GM21360 (cell line): ENCODE measurements around the gene TAP1.
"Not testable (repeated sequence)": the region's sequence is repeated elsewhere in the genome, so short reads cannot be mapped to it uniquely, and the experiment has no call there.

Experiments used
- ATAC-seq: cut with Tn5 transposase; IDR thresholded peaks from one replicate; pipeline ENCODE4 v1.9.1; 2021; ENCODE audit warnings: mild to moderate bottlenecking, moderate library complexity; ENCODE audit not compliant: unreplicated experiment

Gene TAP1, protein sequence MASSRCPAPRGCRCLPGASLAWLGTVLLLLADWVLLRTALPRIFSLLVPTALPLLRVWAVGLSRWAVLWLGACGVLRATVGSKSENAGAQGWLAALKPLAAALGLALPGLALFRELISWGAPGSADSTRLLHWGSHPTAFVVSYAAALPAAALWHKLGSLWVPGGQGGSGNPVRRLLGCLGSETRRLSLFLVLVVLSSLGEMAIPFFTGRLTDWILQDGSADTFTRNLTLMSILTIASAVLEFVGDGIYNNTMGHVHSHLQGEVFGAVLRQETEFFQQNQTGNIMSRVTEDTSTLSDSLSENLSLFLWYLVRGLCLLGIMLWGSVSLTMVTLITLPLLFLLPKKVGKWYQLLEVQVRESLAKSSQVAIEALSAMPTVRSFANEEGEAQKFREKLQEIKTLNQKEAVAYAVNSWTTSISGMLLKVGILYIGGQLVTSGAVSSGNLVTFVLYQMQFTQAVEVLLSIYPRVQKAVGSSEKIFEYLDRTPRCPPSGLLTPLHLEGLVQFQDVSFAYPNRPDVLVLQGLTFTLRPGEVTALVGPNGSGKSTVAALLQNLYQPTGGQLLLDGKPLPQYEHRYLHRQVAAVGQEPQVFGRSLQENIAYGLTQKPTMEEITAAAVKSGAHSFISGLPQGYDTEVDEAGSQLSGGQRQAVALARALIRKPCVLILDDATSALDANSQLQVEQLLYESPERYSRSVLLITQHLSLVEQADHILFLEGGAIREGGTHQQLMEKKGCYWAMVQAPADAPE

DNA sequence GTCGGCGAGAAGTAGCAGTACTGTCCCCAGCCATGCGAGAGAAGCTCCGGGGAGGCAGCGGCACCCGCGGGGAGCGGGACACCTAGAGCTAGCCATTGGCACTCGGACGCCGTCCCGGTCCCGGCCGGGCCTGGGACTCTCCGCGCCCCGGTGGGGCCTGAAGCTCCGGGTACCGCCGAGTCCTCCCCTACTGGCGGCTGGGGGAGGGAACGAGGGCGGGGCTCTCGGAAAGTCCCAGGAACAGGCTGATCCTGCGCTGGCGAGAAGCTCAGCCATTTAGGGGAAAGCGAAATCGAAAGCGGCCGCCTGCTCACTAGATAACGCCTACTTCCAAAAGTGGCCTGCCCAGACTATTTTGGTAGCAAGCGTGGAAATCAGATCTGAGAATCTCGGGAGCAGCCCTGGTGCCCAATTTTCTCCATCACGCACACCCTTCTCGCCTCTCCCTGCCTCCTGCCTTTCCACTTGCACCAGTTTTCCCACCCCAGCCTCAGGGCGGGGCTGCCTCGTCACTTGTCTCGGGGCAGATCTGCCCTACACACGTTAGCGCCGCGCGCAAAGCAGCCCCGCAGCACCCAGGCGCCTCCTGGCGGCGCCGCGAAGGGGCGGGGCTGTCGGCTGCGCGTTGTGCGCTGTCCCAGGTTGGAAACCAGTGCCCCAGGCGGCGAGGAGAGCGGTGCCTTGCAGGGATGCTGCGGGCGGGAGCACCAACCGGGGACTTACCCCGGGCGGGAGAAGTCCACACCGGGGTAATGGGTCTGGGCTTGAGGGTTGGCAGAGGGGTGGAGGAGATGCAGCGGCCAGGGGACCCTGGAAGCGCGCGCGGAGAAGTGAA is at the start of gene TAP1, which contains the start of gene PSMB9:
Gene TAP1, minus strand, starts transcription at position 164 of the 835 bp plus-strand sequence. Its CDS starts 68 bp downstream, at position 96.
Gene PSMB9, plus strand, starts transcription at position 652 of the 835 bp plus-strand sequence. Its CDS starts 38 bp downstream, at position 690.
- ATAC-seq: peak; percentile 74

DNA sequence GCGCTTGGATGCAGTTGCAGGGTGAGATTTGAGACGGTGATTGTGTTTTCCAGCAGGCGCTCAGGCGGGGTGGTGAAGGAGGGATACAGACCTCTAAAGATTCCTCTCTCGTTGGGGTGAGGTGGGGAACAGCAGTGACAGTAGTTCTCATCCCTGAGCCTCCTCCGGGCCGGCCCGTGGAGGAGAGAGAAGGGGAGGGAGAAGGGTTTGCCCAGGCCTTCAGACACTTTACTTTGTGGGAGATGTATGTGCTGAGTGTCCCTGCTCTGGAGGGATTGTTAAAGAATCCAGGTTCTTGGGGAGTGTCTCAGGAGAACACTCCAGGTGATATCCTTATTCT is 41.5 kb upstream of the TAP1 start:
- no peak for ATAC-seq

DNA sequence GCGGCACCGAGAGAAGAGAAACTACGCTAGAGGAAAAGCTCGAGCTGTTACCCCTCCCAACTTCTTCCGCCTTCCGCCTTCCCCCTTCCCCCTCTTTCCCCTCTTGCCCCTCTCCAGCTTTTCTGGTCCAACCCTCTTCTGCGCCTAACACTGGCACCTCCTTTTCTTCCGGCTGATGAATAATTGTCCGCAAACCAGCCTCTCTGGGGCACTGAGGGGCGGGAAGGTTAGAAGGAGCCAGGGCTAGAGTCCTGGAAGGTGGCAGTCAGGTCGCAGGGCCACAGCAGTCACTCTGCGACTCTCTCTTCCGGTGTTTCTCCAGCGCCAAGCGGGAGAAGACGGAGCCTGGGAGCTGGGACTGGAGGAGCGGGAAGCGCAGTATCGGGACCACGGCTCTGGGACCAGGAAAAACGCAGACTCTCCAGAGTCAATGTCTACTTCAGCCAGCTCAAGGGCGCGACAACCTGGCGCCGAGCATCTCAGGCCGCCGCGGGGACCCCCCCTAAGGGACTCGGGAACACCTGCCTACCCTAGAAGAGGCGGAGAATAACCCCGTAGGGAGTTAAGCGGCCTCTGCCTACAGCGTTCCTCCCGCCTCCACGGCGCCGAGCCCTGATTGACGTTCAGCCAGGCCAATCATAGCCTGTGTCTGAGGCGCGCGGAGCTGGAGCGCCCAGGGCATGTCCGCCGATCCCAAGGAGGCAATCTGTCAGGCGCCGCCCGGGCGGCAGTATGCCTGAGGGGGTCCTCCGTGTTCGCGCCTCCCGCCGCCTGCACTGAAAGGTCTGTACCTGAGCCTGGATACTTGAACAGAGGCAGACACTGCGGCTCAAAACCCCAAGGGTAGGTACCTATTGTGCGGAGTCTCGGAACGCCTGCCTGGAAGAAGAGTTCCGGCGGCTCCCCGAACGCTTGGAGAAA is 40.8 kb upstream of the TAP1 start:
- ATAC-seq: peak; percentile 76

DNA sequence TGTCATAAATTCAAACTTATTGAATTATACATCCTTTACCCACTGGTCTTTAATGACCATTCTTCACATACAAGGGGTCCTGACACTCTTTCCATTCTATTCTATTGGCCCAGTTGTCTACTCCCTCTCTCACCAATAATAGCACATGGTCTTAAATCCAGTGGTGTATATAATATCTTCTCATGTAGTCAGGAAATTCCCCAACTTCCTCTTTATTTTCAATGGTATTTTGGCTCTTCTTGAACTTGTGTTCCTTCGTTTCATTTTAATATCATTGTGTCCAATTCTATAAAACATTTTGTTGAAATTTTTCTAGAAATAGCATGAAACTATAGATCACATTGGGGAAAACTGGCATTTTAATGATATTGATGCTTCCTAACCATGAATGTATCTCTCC is 37.3 kb upstream of the TAP1 start:
- ATAC-seq: no peak

DNA sequence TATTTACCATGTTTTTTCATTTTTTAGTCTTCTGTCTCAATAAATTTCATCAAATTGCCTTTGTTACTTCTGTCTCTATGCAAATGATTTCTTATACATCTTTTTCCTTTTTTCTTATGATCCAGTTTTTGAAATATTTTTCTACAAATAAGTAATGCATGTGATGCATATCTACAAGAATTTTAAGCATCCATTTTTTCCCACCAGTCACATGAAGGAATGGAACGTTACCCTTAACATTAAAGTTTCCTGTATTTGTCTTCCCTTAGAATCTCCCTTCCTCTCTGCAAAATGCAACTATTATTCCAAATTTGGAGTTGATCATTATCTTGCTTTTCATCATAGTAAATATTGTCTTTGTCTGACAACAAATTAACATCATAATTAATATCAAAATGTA is 36.0 kb upstream of the TAP1 start:
- no peak for ATAC-seq

DNA sequence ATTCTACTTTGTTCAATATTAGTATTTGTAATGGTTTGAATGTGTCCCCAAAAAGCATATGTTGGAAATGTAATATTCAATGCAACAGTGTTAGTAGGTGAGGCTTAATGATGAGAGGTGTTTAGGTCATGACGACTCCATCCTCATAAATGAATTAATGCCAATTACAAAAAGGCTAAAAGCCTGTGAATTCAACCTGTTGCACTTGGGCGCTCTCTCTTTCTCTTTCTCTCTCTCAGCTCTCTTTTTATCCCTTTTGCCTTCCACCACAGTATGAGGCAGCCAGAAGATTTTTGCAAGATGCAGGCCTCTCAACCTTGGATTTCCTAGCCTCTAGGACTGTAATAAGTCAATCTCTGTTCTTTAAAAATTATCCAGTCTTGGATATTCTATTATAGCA is 35.1 kb upstream of the TAP1 start:
- no peak for ATAC-seq

DNA sequence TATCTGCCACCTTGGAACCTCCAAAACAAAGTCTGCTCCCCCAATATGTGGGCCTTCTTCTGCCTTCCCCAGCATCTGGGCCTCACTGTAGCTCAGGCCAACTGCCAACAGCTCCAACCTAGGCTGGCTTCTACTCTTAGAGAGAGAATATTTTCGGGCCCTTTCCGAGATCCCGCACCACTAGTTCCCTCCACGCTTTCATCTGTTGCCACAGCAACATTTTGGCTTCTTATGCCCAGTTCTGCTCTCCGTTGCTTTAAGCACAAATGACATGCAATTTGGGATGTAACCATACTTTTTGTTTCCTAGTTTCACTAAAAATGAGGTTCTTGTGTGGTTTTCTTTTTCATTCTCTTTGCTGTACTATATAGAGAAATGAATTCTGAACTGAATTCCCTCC is 34.1 kb upstream of the TAP1 start:
- ATAC-seq: no peak

DNA sequence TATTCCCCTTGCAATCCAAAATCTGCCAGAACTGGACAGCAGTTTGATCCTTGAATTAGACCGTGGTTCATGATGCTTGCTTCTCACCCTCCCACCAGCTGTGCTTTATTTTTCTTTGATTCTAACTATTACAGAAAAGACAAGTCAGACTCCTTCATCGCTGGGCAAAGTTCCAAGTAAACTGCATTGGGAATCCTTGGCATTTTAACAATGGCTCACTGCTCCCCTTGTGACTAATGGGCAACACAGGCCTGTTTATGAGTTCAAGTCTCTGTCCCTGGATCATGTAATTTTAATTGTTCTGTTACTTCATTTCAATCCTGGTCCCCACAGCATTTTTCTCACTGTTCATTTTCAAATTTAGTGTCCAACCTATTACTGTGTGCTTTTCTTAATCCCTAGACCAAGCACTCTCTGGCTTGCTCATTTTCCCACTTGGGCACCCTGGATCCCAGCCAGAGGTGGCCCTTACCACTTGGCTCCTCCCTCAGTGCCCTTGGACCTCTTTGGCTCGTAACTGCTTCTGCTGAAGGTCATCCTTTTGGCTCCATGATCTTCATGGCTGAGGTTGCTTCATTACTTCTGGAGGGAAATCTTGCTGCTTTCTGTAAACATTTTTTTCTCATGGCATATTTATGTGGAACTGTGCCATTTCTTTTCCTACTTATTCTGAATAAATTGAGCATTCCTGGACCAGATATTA is 33.3 kb upstream of the TAP1 start:
- no peak for ATAC-seq

DNA sequence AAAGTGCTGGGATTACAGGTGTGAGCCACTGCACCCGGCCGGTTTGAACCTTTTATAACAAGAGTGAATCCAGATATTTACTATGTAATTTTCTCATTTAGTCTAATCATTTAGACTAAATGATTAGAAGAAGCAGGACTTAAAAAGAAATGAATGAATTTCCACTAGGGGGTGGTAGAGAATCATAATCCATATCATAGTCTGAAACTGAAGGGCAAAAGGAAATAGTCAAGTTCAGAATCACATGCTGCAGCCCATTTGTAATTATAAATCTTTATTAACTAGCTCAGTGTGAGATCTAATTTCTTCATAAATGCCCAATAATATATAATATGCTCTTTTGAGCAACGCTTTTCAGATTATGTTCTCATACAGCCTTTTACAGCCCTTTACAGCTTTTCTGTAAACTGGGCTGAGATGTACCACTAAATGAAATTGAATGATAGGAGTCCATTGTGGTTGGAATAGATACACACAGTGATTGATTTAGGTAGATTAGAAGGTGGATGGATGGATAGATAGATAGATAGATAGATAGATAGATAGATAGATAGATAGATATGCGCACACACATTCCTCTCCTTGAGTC is 32.3 kb upstream of the TAP1 start:
- ATAC-seq: no peak

DNA sequence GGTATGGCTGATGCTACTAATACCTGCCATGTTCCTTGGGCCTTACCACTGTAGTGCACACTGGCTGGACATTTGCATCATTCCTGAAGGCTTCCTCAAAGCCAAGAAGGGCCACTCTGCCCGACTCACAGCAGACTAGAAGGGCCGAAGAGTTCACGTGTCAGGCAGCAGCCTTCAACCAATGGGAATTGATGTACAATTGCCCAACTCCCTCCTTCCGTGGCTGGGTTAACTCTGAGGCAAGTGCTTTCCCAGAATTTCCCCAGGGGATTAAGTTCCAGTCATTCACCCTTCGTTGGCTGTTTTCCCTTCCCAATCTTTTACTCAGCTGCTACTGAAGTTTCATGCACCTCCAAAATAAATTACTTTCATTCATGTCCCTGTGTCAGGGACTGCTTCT is 30.3 kb upstream of the TAP1 start:
- no peak for ATAC-seq

DNA sequence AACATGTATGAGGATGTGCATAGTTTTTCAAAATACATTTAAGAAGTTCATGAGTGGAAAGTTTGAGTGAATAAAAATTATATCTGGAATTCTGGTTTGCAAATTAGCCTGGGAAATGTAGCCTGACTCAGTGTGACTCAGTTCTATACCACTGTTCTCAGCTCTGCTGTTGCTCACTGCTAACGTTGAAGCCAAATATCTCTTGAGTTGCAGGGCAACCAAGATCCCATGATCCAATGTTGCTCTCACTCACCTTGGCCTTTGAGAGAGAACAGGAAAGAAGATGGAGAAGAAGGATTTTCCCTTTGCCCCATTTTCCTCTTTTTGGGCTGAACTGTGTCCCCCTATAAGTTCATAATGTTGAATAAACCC is 29.4 kb upstream of the TAP1 start:
- ATAC-seq: no peak

DNA sequence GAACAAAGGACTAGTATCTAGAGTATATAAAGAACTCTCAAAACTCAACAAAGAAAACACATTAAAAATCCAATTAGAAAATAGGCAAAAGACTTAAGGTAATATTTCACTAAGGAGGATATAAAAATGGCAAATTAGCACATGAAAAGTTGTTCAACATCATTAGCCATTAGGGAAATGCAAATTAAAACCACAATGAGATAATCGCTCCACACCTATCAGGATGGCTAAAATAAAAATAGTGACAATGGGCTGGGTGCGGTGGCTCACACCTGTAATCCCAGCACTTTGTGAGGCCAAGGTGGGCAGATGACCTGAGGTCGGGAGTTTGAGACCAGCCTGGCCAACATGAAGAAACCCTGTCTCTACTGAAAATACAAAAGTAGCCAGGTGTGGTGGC is 27.5 kb upstream of the TAP1 start:
- not testable (repeated sequence) for ATAC-seq

DNA sequence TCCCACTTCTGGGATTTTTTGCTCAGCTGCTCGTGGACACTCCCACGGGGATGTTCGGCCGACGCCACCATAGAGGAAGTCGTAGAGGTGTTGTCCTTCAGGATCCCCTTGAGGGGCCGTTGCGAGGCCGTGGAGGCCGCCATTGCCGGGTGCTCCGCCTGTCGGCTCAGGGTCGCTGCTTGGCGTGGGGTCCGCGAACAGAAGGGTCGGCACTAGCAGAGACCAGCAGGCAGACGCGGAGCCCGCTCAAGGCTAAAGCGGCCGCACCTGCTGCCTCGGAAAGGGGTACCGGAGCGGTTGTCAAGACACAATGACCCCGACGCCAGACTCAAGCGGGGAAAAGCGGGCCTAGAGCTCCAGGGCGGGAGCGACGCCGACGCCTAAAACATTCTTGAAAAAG is 26.2 kb upstream of the TAP1 start:
- no peak for ATAC-seq

DNA sequence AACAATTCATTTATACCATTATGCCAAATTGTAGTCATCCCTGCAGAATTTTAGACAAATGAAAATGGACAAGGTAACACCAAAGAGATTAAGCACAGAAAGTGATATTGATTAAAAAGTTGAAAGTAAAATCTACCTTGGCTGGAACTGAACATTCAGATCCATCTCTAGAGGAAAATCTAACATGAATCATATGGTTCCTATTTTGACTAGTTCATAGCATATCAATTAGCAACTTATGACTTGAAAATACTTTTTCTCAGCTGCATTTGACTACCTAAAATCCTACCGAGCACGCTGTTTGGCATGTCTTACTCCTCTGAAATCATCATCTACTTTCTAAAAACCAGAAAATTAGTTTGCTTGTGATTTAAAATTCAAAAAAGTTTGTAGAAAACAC is 23.1 kb upstream of the TAP1 start:
- no peak for ATAC-seq

DNA sequence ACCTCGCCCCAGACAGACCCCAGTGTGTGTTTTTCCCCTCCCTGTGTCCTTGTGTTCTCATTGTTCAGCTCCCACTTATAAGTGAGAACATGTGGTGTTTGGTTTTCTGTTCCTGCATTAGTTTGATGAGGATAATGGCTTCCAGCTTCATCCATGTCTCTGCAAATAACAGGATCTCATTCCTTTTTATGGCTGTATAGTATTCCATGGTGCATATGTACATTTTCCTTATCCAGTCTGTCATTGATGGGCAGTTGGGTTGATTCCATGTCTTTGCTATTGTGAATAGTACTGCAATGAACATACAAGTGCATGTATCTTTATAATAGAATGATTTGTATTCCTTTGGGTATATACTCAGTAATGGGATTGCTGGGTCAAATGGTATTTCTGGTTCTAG is 20.4 kb upstream of the TAP1 start:
- ATAC-seq: not testable (repeated sequence)

DNA sequence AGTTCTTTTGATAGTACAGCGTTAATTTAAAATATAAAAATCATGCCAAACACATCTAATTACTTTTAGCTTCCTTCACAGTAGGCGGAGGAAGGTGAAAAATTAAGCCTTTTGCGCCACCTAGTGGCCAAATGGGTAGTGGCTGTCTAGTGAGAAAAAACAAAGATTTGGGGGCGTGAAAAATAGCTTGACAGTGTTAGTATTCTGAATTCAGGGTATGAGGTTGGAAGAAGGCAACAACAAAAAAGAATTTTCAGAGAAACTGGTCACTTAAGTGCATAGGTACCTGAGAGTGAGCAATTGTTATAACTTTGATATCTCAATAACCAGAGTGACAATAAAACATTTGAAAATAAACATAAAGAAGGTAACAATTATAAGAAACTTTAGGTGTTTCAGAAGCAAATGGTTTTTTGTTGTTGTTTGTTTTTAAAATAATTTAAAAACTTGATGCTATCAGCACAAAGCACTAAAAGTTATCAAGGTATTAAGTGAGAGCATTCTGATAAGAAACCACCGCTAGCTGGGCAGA is 14.8 kb upstream of the TAP1 start:
- no peak for ATAC-seq

DNA sequence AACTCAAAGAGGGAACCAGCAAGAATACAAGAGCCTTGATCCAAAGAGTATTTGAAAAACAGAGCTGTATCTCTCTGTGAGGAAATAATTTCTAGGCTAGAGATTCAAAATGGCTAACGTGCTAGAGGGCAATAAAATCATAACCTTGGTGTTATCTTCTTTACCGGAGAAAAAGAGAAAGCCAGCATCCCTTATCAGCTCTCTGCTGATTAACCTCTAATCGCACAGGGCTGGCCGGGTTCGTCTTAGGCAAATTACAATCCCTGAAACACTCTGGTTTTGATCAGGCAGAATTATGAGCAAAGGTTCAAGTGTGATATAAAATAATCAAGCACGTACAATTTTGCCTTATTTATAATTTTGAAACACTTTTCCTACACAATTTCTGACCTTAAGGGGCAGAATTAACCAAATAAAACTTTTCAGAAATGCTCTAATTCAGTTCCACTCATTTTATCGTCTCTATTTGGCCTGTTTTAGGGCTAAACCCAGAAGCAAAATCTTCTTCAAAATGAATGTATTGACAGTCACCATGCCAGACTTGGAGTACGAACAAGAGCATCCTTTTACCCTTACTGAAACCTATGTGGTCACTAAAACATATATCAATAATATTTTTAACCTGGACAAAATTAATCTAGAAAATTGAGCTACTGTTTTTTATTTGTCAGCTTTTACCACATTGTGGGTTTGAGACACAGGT is 14.2 kb upstream of the TAP1 start:
- no peak for ATAC-seq

DNA sequence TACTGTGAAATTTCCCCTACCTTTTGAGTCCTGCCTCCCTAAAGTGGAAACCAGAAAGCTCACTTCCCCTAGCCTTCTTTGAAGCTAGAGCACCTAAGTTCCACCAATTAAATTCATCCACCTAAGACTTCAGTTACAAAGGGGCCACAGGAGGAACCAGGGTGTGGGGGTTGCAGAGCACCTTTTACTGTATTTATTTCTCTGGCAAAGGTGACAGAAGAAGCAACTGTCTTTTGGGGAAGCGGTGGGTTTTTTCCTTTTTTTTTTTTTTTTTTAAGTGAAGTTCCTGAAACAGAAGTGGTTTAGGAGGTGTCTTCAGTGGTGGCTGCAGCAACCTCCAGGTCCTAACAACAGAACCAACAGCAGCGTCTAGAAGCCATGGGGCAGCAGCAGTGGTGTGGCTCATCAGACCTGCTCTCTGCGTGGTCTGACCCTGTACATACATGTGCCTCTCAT is 13.5 kb upstream of the TAP1 start:
- no peak for ATAC-seq
